ENCODE data around the gene IL4R.

The IL4R gene

DNA sequence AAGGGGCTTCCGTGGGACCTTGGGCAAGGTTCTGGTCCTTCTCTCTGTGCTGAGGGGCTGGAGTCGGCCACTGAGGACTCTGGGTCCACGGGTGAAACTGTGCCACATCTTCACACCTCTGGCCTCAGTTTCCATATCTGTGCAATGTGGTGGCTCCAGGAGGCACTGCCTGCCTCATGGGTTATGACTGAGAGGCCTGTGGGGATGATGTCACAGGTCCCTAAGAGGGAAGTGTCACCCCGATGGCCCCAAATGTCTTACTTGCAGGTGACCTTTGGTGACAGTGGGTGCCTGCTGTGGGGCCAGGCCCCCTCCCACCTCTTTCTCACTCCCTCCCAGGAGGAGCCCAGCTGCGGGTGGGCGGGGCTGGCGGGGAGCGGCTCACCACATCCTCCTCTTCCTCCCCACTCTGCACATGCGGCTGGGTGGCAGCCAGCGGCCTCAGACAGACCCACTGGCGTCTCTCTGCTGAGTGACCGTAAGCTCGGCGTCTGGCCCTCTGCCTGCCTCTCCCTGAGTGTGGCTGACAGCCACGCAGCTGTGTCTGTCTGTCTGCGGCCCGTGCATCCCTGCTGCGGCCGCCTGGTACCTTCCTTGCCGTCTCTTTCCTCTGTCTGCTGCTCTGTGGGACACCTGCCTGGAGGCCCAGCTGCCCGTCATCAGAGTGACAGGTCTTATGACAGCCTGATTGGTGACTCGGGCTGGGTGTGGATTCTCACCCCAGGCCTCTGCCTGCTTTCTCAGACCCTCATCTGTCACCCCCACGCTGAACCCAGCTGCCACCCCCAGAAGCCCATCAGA lies 88.2 kb downstream of the IL4R start, which contains the start of gene IL21R:
IL21R (plus strand) TSS at position 407 of the 801 bp plus-strand sequence. CDS start 27,898 bp downstream, outside the sequence.
- no peak within 1 kb of the TSS for H3K27ac ChIP-seq (ENCODE audit: low read depth, low read length)
- H3K27me3 ChIP-seq (ENCODE audit: insufficient read depth, low read length, poor library complexity): no peaks in the 10 kb centered on the region
- H3K18ac ChIP-seq (ENCODE audit: low read length): no peak within 1 kb of the TSS
- no peak within 1 kb of the TSS for H2BK15ac ChIP-seq (replicated peaks; ENCODE audit: low read depth)
- WGBS (ENCODE audit: extremely low coverage, insufficient coverage, low lambda C conversion rate): no CpG with 5 or more reads among the region's 23 CpGs
- no peak within 1 kb of the TSS for H2AK5ac ChIP-seq (ENCODE audit: low read length)
- H3K4me2 ChIP-seq (ENCODE audit: low read length): no peak within 1 kb of the TSS
- no peaks in the 10 kb centered on the region for H3K36me3 ChIP-seq (ENCODE audit: control insufficient read depth, insufficient read depth, low read length)
- no peak within 1 kb of the TSS for H4K8ac ChIP-seq (ENCODE audit: low read depth, low read length)
- H3K79me2 ChIP-seq (ENCODE audit: control insufficient read depth, insufficient read depth, low read length): no peaks in the 10 kb centered on the region
- H2BK120ac ChIP-seq (ENCODE audit: low read depth, low read length): no peak within 1 kb of the TSS
- H3K9ac ChIP-seq (ENCODE audit: low read length): no peak within 1 kb of the TSS
- no peak within 1 kb of the TSS for H4K5ac ChIP-seq (ENCODE audit: low read length)
- H3K4ac ChIP-seq (ENCODE audit: low read depth, low read length): no peak within 1 kb of the TSS
- no peak for DNase-seq
- H2BK5ac ChIP-seq (ENCODE audit: low read length): no peak within 1 kb of the TSS
- H3K56ac ChIP-seq (ENCODE audit: low read length): no peak within 1 kb of the TSS
- no peaks in the 10 kb centered on the region for H3K79me1 ChIP-seq (ENCODE audit: low read length)
- H3K4me1 ChIP-seq (ENCODE audit: control insufficient read depth, low read depth, low read length): no peaks in the 10 kb centered on the region
- H3K4me3 ChIP-seq (ENCODE audit: low read length): no peak within 1 kb of the TSS
- H3K23ac ChIP-seq (ENCODE audit: low read length): no peak within 1 kb of the TSS

DNA sequence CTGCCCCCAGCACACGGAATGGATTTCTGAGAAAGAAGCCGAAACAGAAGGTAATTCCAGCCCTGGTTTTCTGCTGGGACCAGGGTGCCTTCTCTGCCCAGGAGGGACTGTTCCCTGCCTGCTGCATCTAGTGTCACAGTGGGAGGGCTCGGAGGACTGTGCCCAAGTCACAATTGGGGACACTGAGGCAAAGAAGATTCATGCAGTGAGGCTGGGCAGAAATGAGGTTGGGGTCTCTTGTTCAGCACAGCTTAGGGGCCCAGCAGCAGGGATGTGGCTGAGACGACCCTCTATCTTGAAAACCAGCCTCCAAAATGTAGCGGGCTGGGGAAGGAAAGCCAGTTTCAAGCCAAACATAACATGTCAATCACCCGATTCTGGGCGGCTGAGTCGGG lies 88.8 kb downstream of the IL4R start:
- H2AK5ac ChIP-seq (ENCODE audit: low read length): no peak overlapping the region
- no peak overlapping the region for H3K9ac ChIP-seq (ENCODE audit: low read length)
- H3K27ac ChIP-seq (ENCODE audit: low read depth, low read length): no peak overlapping the region
- H4K8ac ChIP-seq (ENCODE audit: low read depth, low read length): no peak overlapping the region
- H3K4me1 ChIP-seq (ENCODE audit: control insufficient read depth, low read depth, low read length): no peaks in the 10 kb centered on the region
- no peak for DNase-seq
- no peak overlapping the region for H3K56ac ChIP-seq (ENCODE audit: low read length)
- no peaks in the 10 kb centered on the region for H3K27me3 ChIP-seq (ENCODE audit: insufficient read depth, low read length, poor library complexity)
- no peaks in the 10 kb centered on the region for H3K79me2 ChIP-seq (ENCODE audit: control insufficient read depth, insufficient read depth, low read length)
- no peaks in the 10 kb centered on the region for H3K79me1 ChIP-seq (ENCODE audit: low read length)
- H2BK5ac ChIP-seq (ENCODE audit: low read length): no peak overlapping the region
- no peak overlapping the region for H3K4ac ChIP-seq (ENCODE audit: low read depth, low read length)
- H3K23ac ChIP-seq (ENCODE audit: low read length): no peak overlapping the region
- no CpG with 5 or more reads among the region's 8 CpGs for WGBS (ENCODE audit: extremely low coverage, insufficient coverage, low lambda C conversion rate)
- H2BK120ac ChIP-seq (ENCODE audit: low read depth, low read length): no peak overlapping the region
- H3K4me3 ChIP-seq (ENCODE audit: low read length): no peak overlapping the region
- no peak overlapping the region for H4K5ac ChIP-seq (ENCODE audit: low read length)
- H3K36me3 ChIP-seq (ENCODE audit: control insufficient read depth, insufficient read depth, low read length): no peaks in the 10 kb centered on the region
- no peak overlapping the region for H3K18ac ChIP-seq (ENCODE audit: low read length)
- H3K4me2 ChIP-seq (ENCODE audit: low read length): no peak overlapping the region
- H2BK15ac ChIP-seq (replicated peaks; ENCODE audit: low read depth): no peak overlapping the region

DNA sequence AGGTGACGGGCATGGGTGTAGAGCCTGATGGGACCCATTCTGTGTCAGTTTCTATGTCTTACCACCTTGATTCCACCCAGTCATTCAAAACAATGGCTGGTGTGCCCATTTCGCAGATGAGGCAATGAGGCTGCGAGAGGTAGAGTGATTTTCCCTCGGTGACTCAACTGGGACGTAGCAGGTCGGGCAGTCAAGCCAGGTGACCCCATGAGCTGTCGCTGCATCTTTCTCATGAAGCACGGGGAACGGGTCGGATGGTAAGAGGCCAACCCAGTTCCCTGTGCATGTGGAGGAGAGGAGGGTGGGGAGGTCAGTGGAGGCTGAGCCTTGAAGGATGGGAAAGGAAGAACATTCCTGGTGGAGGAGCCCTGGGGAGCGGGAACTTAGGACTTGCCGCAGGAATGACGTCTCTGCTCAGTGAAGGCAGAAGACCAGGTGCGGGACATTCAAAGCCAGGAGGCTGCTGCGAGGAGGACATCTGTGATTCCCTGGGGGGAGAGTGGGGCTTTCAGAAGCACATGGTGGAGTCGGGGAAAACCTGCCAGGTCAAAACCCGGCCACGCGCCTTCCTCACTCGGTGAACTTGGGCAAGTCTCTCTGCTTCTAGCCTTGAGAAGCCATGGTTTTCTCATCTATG lies 89.3 kb downstream of the IL4R start:
- no peak overlapping the region for H4K8ac ChIP-seq (ENCODE audit: low read depth, low read length)
- H4K5ac ChIP-seq (ENCODE audit: low read length): no peak overlapping the region
- no peaks in the 10 kb centered on the region for H3K79me1 ChIP-seq (ENCODE audit: low read length)
- H3K23ac ChIP-seq (ENCODE audit: low read length): no peak overlapping the region
- H2BK120ac ChIP-seq (ENCODE audit: low read depth, low read length): no peak overlapping the region
- H3K4me1 ChIP-seq (ENCODE audit: control insufficient read depth, low read depth, low read length): no peaks in the 10 kb centered on the region
- no peak overlapping the region for H3K18ac ChIP-seq (ENCODE audit: low read length)
- H3K9ac ChIP-seq (ENCODE audit: low read length): no peak overlapping the region
- WGBS (ENCODE audit: extremely low coverage, insufficient coverage, low lambda C conversion rate): no CpG with 5 or more reads among the region's 20 CpGs
- H3K4me2 ChIP-seq (ENCODE audit: low read length): no peak overlapping the region
- H3K79me2 ChIP-seq (ENCODE audit: control insufficient read depth, insufficient read depth, low read length): no peaks in the 10 kb centered on the region
- no peak for DNase-seq
- no peak overlapping the region for H3K56ac ChIP-seq (ENCODE audit: low read length)
- H3K27ac ChIP-seq (ENCODE audit: low read depth, low read length): no peak overlapping the region
- H3K36me3 ChIP-seq (ENCODE audit: control insufficient read depth, insufficient read depth, low read length): no peaks in the 10 kb centered on the region
- H3K27me3 ChIP-seq (ENCODE audit: insufficient read depth, low read length, poor library complexity): no peaks in the 10 kb centered on the region
- no peak overlapping the region for H3K4ac ChIP-seq (ENCODE audit: low read depth, low read length)
- H2AK5ac ChIP-seq (ENCODE audit: low read length): no peak overlapping the region
- H2BK5ac ChIP-seq (ENCODE audit: low read length): no peak overlapping the region
- H3K4me3 ChIP-seq (ENCODE audit: low read length): no peak overlapping the region
- H2BK15ac ChIP-seq (replicated peaks; ENCODE audit: low read depth): no peak overlapping the region

DNA sequence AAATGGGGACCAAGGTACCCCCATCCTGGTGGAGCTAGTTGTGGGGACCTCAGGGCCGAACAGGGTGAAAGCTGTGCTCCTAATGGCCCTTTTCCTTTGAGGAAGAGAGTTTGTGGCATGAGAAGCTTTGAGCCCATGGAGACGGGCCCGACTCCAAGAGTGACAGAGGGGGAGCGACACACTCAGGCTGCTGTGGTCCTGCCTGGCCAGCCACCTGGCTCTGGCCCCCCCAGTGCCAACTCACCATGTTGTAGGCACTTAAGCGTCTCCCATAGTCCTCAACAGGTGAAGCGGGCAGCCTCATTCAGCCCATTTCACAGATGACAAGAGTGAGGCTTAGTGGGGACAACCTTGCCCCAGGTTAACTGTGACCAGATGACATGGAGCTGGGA lies 89.8 kb downstream of the IL4R start:
- H3K4me1 ChIP-seq (ENCODE audit: control insufficient read depth, low read depth, low read length): no peaks in the 10 kb centered on the region
- no peak overlapping the region for H3K23ac ChIP-seq (ENCODE audit: low read length)
- no peak overlapping the region for H4K5ac ChIP-seq (ENCODE audit: low read length)
- no peak overlapping the region for H2BK120ac ChIP-seq (ENCODE audit: low read depth, low read length)
- no peak overlapping the region for H2AK5ac ChIP-seq (ENCODE audit: low read length)
- no peak overlapping the region for H3K4me2 ChIP-seq (ENCODE audit: low read length)
- no peak overlapping the region for H2BK5ac ChIP-seq (ENCODE audit: low read length)
- H3K56ac ChIP-seq (ENCODE audit: low read length): no peak overlapping the region
- no peak overlapping the region for H3K18ac ChIP-seq (ENCODE audit: low read length)
- no peak overlapping the region for H3K27ac ChIP-seq (ENCODE audit: low read depth, low read length)
- H3K9ac ChIP-seq (ENCODE audit: low read length): no peak overlapping the region
- no peak overlapping the region for H3K4me3 ChIP-seq (ENCODE audit: low read length)
- no peak for DNase-seq
- H3K4ac ChIP-seq (ENCODE audit: low read depth, low read length): no peak overlapping the region
- no peak overlapping the region for H4K8ac ChIP-seq (ENCODE audit: low read depth, low read length)
- no peaks in the 10 kb centered on the region for H3K79me2 ChIP-seq (ENCODE audit: control insufficient read depth, insufficient read depth, low read length)
- H3K36me3 ChIP-seq (ENCODE audit: control insufficient read depth, insufficient read depth, low read length): no peaks in the 10 kb centered on the region
- H3K27me3 ChIP-seq (ENCODE audit: insufficient read depth, low read length, poor library complexity): no peaks in the 10 kb centered on the region
- no CpG with 5 or more reads among the region's 6 CpGs for WGBS (ENCODE audit: extremely low coverage, insufficient coverage, low lambda C conversion rate)
- no peaks in the 10 kb centered on the region for H3K79me1 ChIP-seq (ENCODE audit: low read length)
- H2BK15ac ChIP-seq (replicated peaks; ENCODE audit: low read depth): no peak overlapping the region

DNA sequence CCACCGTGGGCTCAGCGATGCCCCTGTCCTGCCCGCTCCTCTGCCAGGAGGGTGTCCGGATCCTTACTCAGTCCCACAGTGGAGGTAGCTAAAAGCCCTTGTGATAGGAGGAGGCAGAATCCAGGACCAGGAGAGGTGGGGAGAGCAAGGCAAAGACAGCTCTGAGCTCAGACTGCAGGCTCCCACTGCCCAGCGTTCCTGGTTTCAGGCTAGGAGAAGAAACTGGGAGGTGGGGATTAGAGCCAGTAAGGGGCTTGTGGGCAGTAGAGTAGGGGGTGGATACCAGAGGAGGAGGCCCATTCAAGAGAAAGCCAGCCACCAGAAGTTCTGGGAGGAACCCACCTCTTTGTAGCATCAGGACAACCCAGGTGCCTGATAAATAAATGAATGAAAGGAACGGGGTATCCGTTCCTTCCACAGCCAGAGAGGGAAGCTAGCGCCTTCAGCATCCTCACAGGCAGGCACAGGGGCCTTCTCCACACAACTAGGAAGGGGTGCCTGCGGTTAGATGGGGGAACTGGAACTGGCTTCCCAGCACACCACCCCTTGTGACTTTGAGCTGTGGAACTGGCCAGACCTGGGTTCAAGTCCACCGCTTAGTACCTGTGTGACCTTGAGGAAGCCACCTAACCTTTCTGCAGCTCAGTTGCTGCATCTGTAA lies 90.5 kb downstream of the IL4R start:
- no peak overlapping the region for H2BK15ac ChIP-seq (replicated peaks; ENCODE audit: low read depth)
- no peak overlapping the region for H3K56ac ChIP-seq (ENCODE audit: low read length)
- H3K27ac ChIP-seq (ENCODE audit: low read depth, low read length): no peak overlapping the region
- no peak overlapping the region for H3K18ac ChIP-seq (ENCODE audit: low read length)
- no CpG with 5 or more reads among the region's 10 CpGs for WGBS (ENCODE audit: extremely low coverage, insufficient coverage, low lambda C conversion rate)
- H4K5ac ChIP-seq (ENCODE audit: low read length): no peak overlapping the region
- H2BK5ac ChIP-seq (ENCODE audit: low read length): no peak overlapping the region
- H3K79me1 ChIP-seq (ENCODE audit: low read length): no peaks in the 10 kb centered on the region
- no peaks in the 10 kb centered on the region for H3K36me3 ChIP-seq (ENCODE audit: control insufficient read depth, insufficient read depth, low read length)
- H3K4me3 ChIP-seq (ENCODE audit: low read length): no peak overlapping the region
- no peaks in the 10 kb centered on the region for H3K79me2 ChIP-seq (ENCODE audit: control insufficient read depth, insufficient read depth, low read length)
- H2AK5ac ChIP-seq (ENCODE audit: low read length): no peak overlapping the region
- no peaks in the 10 kb centered on the region for H3K4me1 ChIP-seq (ENCODE audit: control insufficient read depth, low read depth, low read length)
- no peak overlapping the region for H4K8ac ChIP-seq (ENCODE audit: low read depth, low read length)
- no peak overlapping the region for H2BK120ac ChIP-seq (ENCODE audit: low read depth, low read length)
- H3K4ac ChIP-seq (ENCODE audit: low read depth, low read length): no peak overlapping the region
- no peak overlapping the region for H3K4me2 ChIP-seq (ENCODE audit: low read length)
- H3K9ac ChIP-seq (ENCODE audit: low read length): no peak overlapping the region
- H3K23ac ChIP-seq (ENCODE audit: low read length): no peak overlapping the region
- no peak for DNase-seq
- H3K27me3 ChIP-seq (ENCODE audit: insufficient read depth, low read length, poor library complexity): no peaks in the 10 kb centered on the region
